GM23338 (cell line): Measurements from ENCODE around the gene IGFBPL1. TPM values are rescaled to one million over a fixed set of nuclear protein-coding genes. Genes with fewer than 3 reads are reported as not detected.

Experiments used
- ATAC-seq: fragments of 200-7000 bp; cut with Tn5 transposase; 3 replicates; pipeline ENCODE4 v1.9.1; 2020
- DNase-seq: peaks from one replicate; pipeline ENCODE4 v3.0.0-alpha.2; 2015; ENCODE audit warnings: low spot score
- H2AFZ ChIP-seq: fragments of 200-600 bp; sonication (generic); 2 replicates; pipeline ENCODE4 v1.8.0; 2016; ENCODE audit warnings: antibody characterized with exemption, mild to moderate bottlenecking, moderate library complexity
- H3F3A ChIP-seq: fragments of 200-600 bp; sonication (generic); replicated peaks from 2 replicates; pipeline ENCODE4 v1.8.0; 2017; ENCODE audit warnings: antibody characterized with exemption, mixed run types, low read depth
- H3K27ac ChIP-seq: fragments of 200-600 bp; sonication (generic); 2 replicates; pipeline ENCODE4 v1.6.1; 2016; ENCODE audit warnings: low read depth
- H3K27me3 ChIP-seq: fragments of 200-600 bp; sonication (generic); 2 replicates; pipeline ENCODE4 v1.8.0; 2016; ENCODE audit warnings: mild to moderate bottlenecking, mixed run types, moderate library complexity; ENCODE audit not compliant: insufficient read depth
- H3K36me3 ChIP-seq: fragments of 200-600 bp; sonication (generic); 2 replicates; pipeline ENCODE4 v1.8.0; 2016; ENCODE audit warnings: mild to moderate bottlenecking; ENCODE audit not compliant: insufficient read depth
- H3K4me1 ChIP-seq: fragments of 200-600 bp; sonication (generic); 2 replicates; pipeline ENCODE4 v1.8.0; 2016; ENCODE audit warnings: mild to moderate bottlenecking, moderate library complexity; ENCODE audit not compliant: insufficient read depth
- H3K4me2 ChIP-seq: fragments of 200-600 bp; sonication (generic); 2 replicates; pipeline ENCODE4 v1.7.1; 2017; ENCODE audit warnings: mixed run types
- H3K4me3 ChIP-seq: fragments of 200-600 bp; sonication (generic); 2 replicates; pipeline ENCODE4 v1.6.1; 2016; ENCODE audit warnings: mixed run types
- H3K79me2 ChIP-seq: fragments of 200-600 bp; sonication (generic); replicated peaks from 2 replicates; pipeline ENCODE4 v1.8.0; 2017; ENCODE audit warnings: mild to moderate bottlenecking; ENCODE audit not compliant: insufficient read depth
- H3K9me2 ChIP-seq: fragments of 200-600 bp; sonication (generic); 2 replicates; pipeline ENCODE4 v1.8.0; 2017; ENCODE audit not compliant: insufficient read depth
- H4K20me1 ChIP-seq: fragments of 200-600 bp; sonication (generic); replicated peaks from 2 replicates; pipeline ENCODE4 v1.8.0; 2017; ENCODE audit warnings: mild to moderate bottlenecking; ENCODE audit not compliant: insufficient read depth
- H3K27ac Mint-ChIP-seq: 2 replicates; pipeline ENCODE4 v1.8.0; 2020; ENCODE audit warnings: inconsistent platforms, mild to moderate bottlenecking, moderate library complexity, mixed read lengths
- H3K27me3 Mint-ChIP-seq: 3 replicates; pipeline ENCODE4 v1.8.0; 2022; ENCODE audit warnings: low read depth, mild to moderate bottlenecking, moderate library complexity, mixed read lengths, inconsistent platforms; ENCODE audit not compliant: insufficient read depth, poor library complexity
- H3K36me3 Mint-ChIP-seq: 3 replicates; pipeline ENCODE4 v1.8.0; 2021; ENCODE audit warnings: low read depth, mild to moderate bottlenecking, inconsistent platforms, moderate library complexity, mixed read lengths
- H3K4me1 Mint-ChIP-seq: 3 replicates; pipeline ENCODE4 v1.8.0; 2020; ENCODE audit warnings: mild to moderate bottlenecking, inconsistent platforms, mixed read lengths
- H3K4me3 Mint-ChIP-seq: 3 replicates; pipeline ENCODE4 v1.8.0; 2021; ENCODE audit warnings: moderate library complexity, mild to moderate bottlenecking, inconsistent platforms, mixed read lengths
- H3K9me3 Mint-ChIP-seq: 3 replicates; pipeline ENCODE4 v1.8.0; 2020; ENCODE audit warnings: moderate library complexity, mild to moderate bottlenecking, inconsistent platforms, mixed read lengths
- CREB1 ChIP-seq: fragments of 250-450 bp; sonication (Bioruptor Pico); IDR thresholded peaks from 2 replicates; pipeline ENCODE4 v1.5.0; 2020; ENCODE audit warnings: low read depth, mild to moderate bottlenecking, moderate library complexity
- CTCF ChIP-seq, 2 experiments: fragments of 200-600 bp in 1 of 2; sonication (generic) in 1 of 2; conservative IDR thresholded peaks; 2 replicates each; pipeline versions ENCODE4 v1.5.1 to v1.6.1; 2016 to 2017; ENCODE audit warnings: antibody characterized with exemption in 2 of 2, low read depth in 2 of 2, mild to moderate bottlenecking in 2 of 2, moderate library complexity in 1 of 2
- ETS1 ChIP-seq: IDR thresholded peaks from 2 replicates; pipeline ENCODE4 v1.6.1; 2016; ENCODE audit warnings: antibody characterized with exemption
- EZH2 ChIP-seq: fragments of 200-600 bp; sonication (generic); IDR thresholded peaks from one replicate; pipeline ENCODE4 v1.8.0; 2017; ENCODE audit warnings: antibody characterized with exemption, mild to moderate bottlenecking, low read depth; ENCODE audit not compliant: unreplicated experiment
- EZH2phosphoT487 ChIP-seq: fragments of 200-600 bp; sonication (generic); IDR thresholded peaks from one replicate; pipeline ENCODE4 v1.8.1; 2018; ENCODE audit warnings: antibody characterized with exemption; ENCODE audit not compliant: unreplicated experiment
- NANOG ChIP-seq: IDR thresholded peaks from 2 replicates; pipeline ENCODE4 v1.6.1; 2016; ENCODE audit warnings: antibody characterized with exemption, borderline replicate concordance
- POLR2AphosphoS5 ChIP-seq: IDR thresholded peaks from 2 replicates; pipeline ENCODE4 v1.6.1; 2016; ENCODE audit warnings: antibody characterized with exemption, low read depth
- REST ChIP-seq: IDR thresholded peaks from one replicate; pipeline ENCODE4 v1.6.1; 2018; ENCODE audit warnings: antibody characterized with exemption; ENCODE audit not compliant: unreplicated experiment
- STAT1 ChIP-seq: IDR thresholded peaks from one replicate; pipeline ENCODE4 v1.6.1; 2016; ENCODE audit warnings: antibody characterized with exemption; ENCODE audit not compliant: unreplicated experiment
- ZNF114 ChIP-seq: fragments of 250-450 bp; sonication (Bioruptor Pico); IDR thresholded peaks from 2 replicates; pipeline ENCODE4 v1.5.0; 2020; ENCODE audit warnings: mild to moderate bottlenecking, moderate library complexity
- ZNF331 ChIP-seq: fragments of 250-450 bp; sonication (Bioruptor Pico); IDR thresholded peaks from 2 replicates; pipeline ENCODE4 v1.5.0; 2020; ENCODE audit warnings: low read depth, mild to moderate bottlenecking, moderate library complexity
- ZNF462 ChIP-seq: fragments of 250-450 bp; sonication (Bioruptor Pico); IDR thresholded peaks from 2 replicates; pipeline ENCODE4 v1.5.0; 2020; ENCODE audit warnings: mild to moderate bottlenecking, moderate library complexity
- polyA plus RNA-seq: library from polyadenylated mRNA; unstranded; fragments of >200 nt; fragmentation: Nextera tagmentation; extraction: Ambion mirVana; gene quantifications from 2 replicates; pipeline ENCODE4 v1.2.1, GENCODE V29; 2016
- total RNA-seq: library from RNA; depleted of rRNA; stranded (reverse); fragments of >200 nt; shearing (Covaris generic); gene quantifications from 2 replicates; pipeline ENCODE4 v1.2.3, GENCODE V29; 2014

The IGFBPL1 gene
- total and polyA plus RNA-seq, 2 experiments from 2014 or later = 9.4 to 75.6 TPM

GRCh38 chr9:38363589-38363925, 60.7 kb downstream of the IGFBPL1 start:
- ATAC-seq (no peak), DNase-seq (no peak)
- no peak overlapping the region for H3K4me3 ChIP-seq
- H3K79me2 ChIP-seq = no peaks in the 10 kb centered on the region
- no peaks in the 10 kb centered on the region for H3K9me2 ChIP-seq
- H3K4me3 Mint-ChIP-seq = no peak overlapping the region
- H3K27ac Mint-ChIP-seq = no peak overlapping the region
- 0 out of 2 replicates have a peak, but pooled peaks cover 7% of the 10 kb centered on the region for H3K4me1 ChIP-seq
- no peaks in the 10 kb centered on the region for H3K9me3 Mint-ChIP-seq
- no peak overlapping the region for H3K4me2 ChIP-seq
- H3K36me3 Mint-ChIP-seq = no peaks in the 10 kb centered on the region
- H3F3A ChIP-seq = no peaks in the 10 kb centered on the region
- no peak overlapping the region; the same call in 1 of the 2 replicates for H2AFZ ChIP-seq
- H3K27me3 ChIP-seq = no peaks in the 10 kb centered on the region
- H3K27ac ChIP-seq = no peak overlapping the region
- H4K20me1 ChIP-seq = no peaks in the 10 kb centered on the region
- no peak for TF ChIP-seq CTCF (conservative IDR thresholded peaks at IDR 0.05; ENCODE audit: low read depth in 2 of 2)
- no peak for TF ChIP-seq CREB1 (CRISPR knock-in tag)
- TF ChIP-seq EZH2phosphoT487 = no peak
- TF ChIP-seq REST = no peak
- TF ChIP-seq ZNF114 = no peak
- no peak for TF ChIP-seq NANOG
- no peak for TF ChIP-seq ETS1
- no peak for TF ChIP-seq STAT1
- TF ChIP-seq ZNF462 = no peak
- TF ChIP-seq POLR2AphosphoS5 = no peak
- no peak for TF ChIP-seq EZH2
- TF ChIP-seq ZNF331 (CRISPR knock-in tag) = no peak
- no peaks in the 10 kb centered on the region for H3K36me3 ChIP-seq
- peaks cover 2% of the 10 kb centered on the region; the same call in 1 of the 3 replicates for H3K4me1 Mint-ChIP-seq
- peaks cover 1% of the 10 kb centered on the region for H3K27me3 Mint-ChIP-seq
